Activated CD4-positive, alpha-beta T cell treated with anti-CD3 and anti-CD28 coated beads, Interleukin-2, amount 10 ng/mL, durations not matched to agents 7 days and 5 days (primary cell): ENCODE results near the gene R3HCC1L. TPM values are rescaled to one million over a fixed set of nuclear protein-coding genes. Genes with fewer than 3 reads are reported as not detected.
"Not testable (repeated sequence)": the region's sequence is repeated elsewhere in the genome, so short reads cannot be mapped to it uniquely, and the experiment has no call there.

Experiments used
- CTCF ChIA-PET: fragments of 350-600 bp; sonication (Branson Sonifier 250); formaldehyde crosslinking; loops from one replicate; lab custom pipeline; 2021; ENCODE audit warnings: antibody characterized with exemption; lab: Charles Lee
- POLR2A ChIA-PET: fragments of 350-600 bp; sonication (Branson Sonifier 250); formaldehyde crosslinking; loops from one replicate; lab custom pipeline; 2021; ENCODE audit warnings: antibody characterized with exemption; lab: Charles Lee
- DNase-seq: peaks from one replicate; pipeline ENCODE4 v3.0.0-alpha.2; 2020
- H3K27ac Mint-ChIP-seq: one replicate; pipeline ENCODE4 v1.8.0; 2021; ENCODE audit warnings: mild to moderate bottlenecking, moderate library complexity, mixed read lengths
- H3K27me3 Mint-ChIP-seq: one replicate; pipeline ENCODE4 v1.8.0; 2021; ENCODE audit warnings: mixed read lengths
- H3K36me3 Mint-ChIP-seq: one replicate; pipeline ENCODE4 v1.8.0; 2021; ENCODE audit warnings: low read depth, mixed read lengths
- H3K4me1 Mint-ChIP-seq: one replicate; pipeline ENCODE4 v1.8.0; 2021; ENCODE audit warnings: mixed read lengths
- H3K4me3 Mint-ChIP-seq: one replicate; pipeline ENCODE4 v1.8.0; 2021; ENCODE audit warnings: mild to moderate bottlenecking, moderate library complexity, mixed read lengths
- H3K9me3 Mint-ChIP-seq: one replicate; pipeline ENCODE4 v1.8.0; 2021; ENCODE audit warnings: mixed read lengths
- total RNA-seq, 2 experiments: library from RNA; stranded (reverse); gene quantifications; one replicate each; pipeline ENCODE4 v1.2.3, GENCODE V29; 2021

The R3HCC1L gene
- total RNA-seq, 2 experiments from 2014 or later = 18.0 to 18.7 TPM

- H3K36me3 Mint-ChIP-seq = peaks cover 33% of the 10 kb centered on the region
- CTCF ChIA-PET, H3K27me3 Mint-ChIP-seq, H3K9me3 Mint-ChIP-seq, DNase-seq, H3K27ac Mint-ChIP-seq, H3K4me3 Mint-ChIP-seq, POLR2A ChIA-PET: not testable (repeated sequence)
- H3K4me1 Mint-ChIP-seq = peaks cover 66% of the 10 kb centered on the region
Measured at GRCh38 chr10:98136775-98137174, 2.3 kb downstream of the R3HCC1L start.

GRCh38 chr10:98138031-98138430, 3.6 kb downstream of the R3HCC1L start:
- H3K27ac Mint-ChIP-seq = peak overlapping the region; percentile 10
- DNase-seq = no peak
- peak overlapping the region; percentile 1 for H3K4me3 Mint-ChIP-seq
- ChIA-PET POLR2A (no interaction called here), CTCF (interaction anchor here (1.2 kb wide), 1 partner anchor 13 kb away, joined by 4 read pairs; no protein-coding TSS in a partner anchor)
- no peaks in the 10 kb centered on the region for H3K27me3 Mint-ChIP-seq
- H3K4me1 Mint-ChIP-seq = peaks cover 68% of the 10 kb centered on the region
- peaks cover 2% of the 10 kb centered on the region for H3K9me3 Mint-ChIP-seq
- H3K36me3 Mint-ChIP-seq = peaks cover 32% of the 10 kb centered on the region

- Mint-ChIP-seq H3K4me1 (peaks cover 56% of the 10 kb centered on the region), H3K36me3 (peaks cover 29% of the 10 kb centered on the region), H3K4me3 (no peak overlapping the region), H3K27me3 (no peaks in the 10 kb centered on the region), H3K9me3 (no peaks in the 10 kb centered on the region), H3K27ac (no peak overlapping the region)
- ChIA-PET POLR2A (no interaction called here), CTCF (interaction anchor here (1.0 to 1.1 kb wide), 2 partner anchors 31 to 63 kb away, joined by 3 read pairs; no protein-coding TSS in a partner anchor)
- no peak for DNase-seq
Measured at GRCh38 chr10:98139431-98139830, 5.0 kb downstream of the R3HCC1L start.

- peaks cover 8% of the 10 kb centered on the region for H3K9me3 Mint-ChIP-seq
- H3K4me1 Mint-ChIP-seq = peaks cover 42% of the 10 kb centered on the region
- H3K36me3 Mint-ChIP-seq = peaks cover 27% of the 10 kb centered on the region
- CTCF ChIA-PET = interaction anchor here (1.3 kb wide), 1 partner anchor 7 kb away, joined by 3 read pairs; the partner anchor contains the start of gene R3HCC1L
- no peaks in the 10 kb centered on the region for H3K27me3 Mint-ChIP-seq
- POLR2A ChIA-PET = no interaction called here
- no peak overlapping the region for H3K4me3 Mint-ChIP-seq
- no peak for DNase-seq
- no peak overlapping the region for H3K27ac Mint-ChIP-seq
Measured at GRCh38 chr10:98141484-98142073, 7.1 kb downstream of the R3HCC1L start.

- Mint-ChIP-seq H3K4me1 (peaks cover 21% of the 10 kb centered on the region), H3K27ac (no peak overlapping the region), H3K9me3 (peaks cover 39% of the 10 kb centered on the region), H3K27me3 (no peaks in the 10 kb centered on the region), H3K4me3 (no peak overlapping the region), H3K36me3 (peaks cover 44% of the 10 kb centered on the region)
- ChIA-PET POLR2A (no interaction called here), CTCF (no interaction called here)
- DNase-seq = no peak
Measured at GRCh38 chr10:98144985-98145384, 10.5 kb downstream of the R3HCC1L start.

- ChIA-PET POLR2A (no interaction called here), CTCF (interaction anchor here (0.7 to 1.6 kb wide), 2 partner anchors 20 kb away, joined by 3 read pairs; no protein-coding TSS in a partner anchor)
- H3K9me3 Mint-ChIP-seq = peaks cover 50% of the 10 kb centered on the region
- H3K27ac Mint-ChIP-seq = no peak overlapping the region
- peaks cover 64% of the 10 kb centered on the region for H3K36me3 Mint-ChIP-seq
- DNase-seq = no peak
- no peak overlapping the region for H3K4me3 Mint-ChIP-seq
- H3K4me1 Mint-ChIP-seq = peaks cover 4% of the 10 kb centered on the region
- H3K27me3 Mint-ChIP-seq = no peaks in the 10 kb centered on the region
Measured at GRCh38 chr10:98149858-98150257, 15.4 kb downstream of the R3HCC1L start.

- Mint-ChIP-seq H3K9me3 (peaks cover 48% of the 10 kb centered on the region), H3K4me3 (no peak overlapping the region), H3K36me3 (peaks cover 62% of the 10 kb centered on the region), H3K27me3 (no peaks in the 10 kb centered on the region), H3K4me1 (peaks cover 4% of the 10 kb centered on the region), H3K27ac (no peak overlapping the region)
- DNase-seq = no peak
- CTCF ChIA-PET = interaction anchor here (0.7 to 1.6 kb wide), 3 partner anchors 13 to 21 kb away, joined by 3 to 4 read pairs (median 3); no protein-coding TSS in a partner anchor
- POLR2A ChIA-PET = no interaction called here
Measured at GRCh38 chr10:98150544-98150943, 16.1 kb downstream of the R3HCC1L start.

- DNase-seq, H3K27ac Mint-ChIP-seq, POLR2A ChIA-PET, H3K27me3 Mint-ChIP-seq, CTCF ChIA-PET, H3K4me1 Mint-ChIP-seq, H3K4me3 Mint-ChIP-seq: not testable (repeated sequence)
- H3K36me3 Mint-ChIP-seq = peaks cover 62% of the 10 kb centered on the region
- peaks cover 34% of the 10 kb centered on the region for H3K9me3 Mint-ChIP-seq
Measured at GRCh38 chr10:98152778-98153177, 18.3 kb downstream of the R3HCC1L start.

- H3K4me3 Mint-ChIP-seq, POLR2A ChIA-PET, DNase-seq, H3K4me1 Mint-ChIP-seq, H3K27ac Mint-ChIP-seq, H3K27me3 Mint-ChIP-seq: not testable (repeated sequence)
- CTCF ChIA-PET = interaction anchor here (0.6 kb wide), 1 partner anchor 11 kb away, joined by 3 read pairs; no protein-coding TSS in a partner anchor
- peaks cover 62% of the 10 kb centered on the region for H3K36me3 Mint-ChIP-seq
- H3K9me3 Mint-ChIP-seq = peaks cover 29% of the 10 kb centered on the region
Measured at GRCh38 chr10:98153213-98153958, 18.9 kb downstream of the R3HCC1L start.

- POLR2A ChIA-PET = no interaction called here
- no peak overlapping the region for H3K27ac Mint-ChIP-seq
- H3K36me3 Mint-ChIP-seq = peaks cover 59% of the 10 kb centered on the region
- no peaks in the 10 kb centered on the region for H3K27me3 Mint-ChIP-seq
- H3K9me3 Mint-ChIP-seq = peaks cover 23% of the 10 kb centered on the region
- H3K4me3 Mint-ChIP-seq = no peak overlapping the region
- no peaks in the 10 kb centered on the region for H3K4me1 Mint-ChIP-seq
- CTCF ChIA-PET = interaction anchor here (0.6 kb wide), 1 partner anchor 12 kb away, joined by 3 read pairs; no protein-coding TSS in a partner anchor
- no peak for DNase-seq
Measured at GRCh38 chr10:98154076-98154475, 19.6 kb downstream of the R3HCC1L start.

- no peaks in the 10 kb centered on the region for H3K4me1 Mint-ChIP-seq
- no peak for DNase-seq
- H3K27ac Mint-ChIP-seq = no peak overlapping the region
- H3K9me3 Mint-ChIP-seq = no peaks in the 10 kb centered on the region
- no peak overlapping the region for H3K4me3 Mint-ChIP-seq
- H3K27me3 Mint-ChIP-seq = no peaks in the 10 kb centered on the region
- ChIA-PET POLR2A (no interaction called here), CTCF (no interaction called here)
- H3K36me3 Mint-ChIP-seq = peaks cover 33% of the 10 kb centered on the region
Measured at GRCh38 chr10:98158576-98158975, 24.1 kb downstream of the R3HCC1L start.

- H3K4me1 Mint-ChIP-seq = peaks cover 2% of the 10 kb centered on the region
- no peaks in the 10 kb centered on the region for H3K9me3 Mint-ChIP-seq
- no peak overlapping the region for H3K27ac Mint-ChIP-seq
- H3K27me3 Mint-ChIP-seq = no peaks in the 10 kb centered on the region
- H3K4me3 Mint-ChIP-seq = no peak overlapping the region
- CTCF ChIA-PET = no interaction called here
- peaks cover 30% of the 10 kb centered on the region for H3K36me3 Mint-ChIP-seq
- POLR2A ChIA-PET = no interaction called here
- DNase-seq = no peak
Measured at GRCh38 chr10:98163941-98164340, 29.5 kb downstream of the R3HCC1L start.

- no peaks in the 10 kb centered on the region for H3K27me3 Mint-ChIP-seq
- H3K9me3 Mint-ChIP-seq = no peaks in the 10 kb centered on the region
- ChIA-PET POLR2A (no interaction called here), CTCF (no interaction called here)
- H3K4me1 Mint-ChIP-seq = peaks cover 3% of the 10 kb centered on the region
- H3K27ac Mint-ChIP-seq = no peak overlapping the region
- no peak for DNase-seq
- H3K4me3 Mint-ChIP-seq = no peak overlapping the region
- H3K36me3 Mint-ChIP-seq = peaks cover 25% of the 10 kb centered on the region
Measured at GRCh38 chr10:98167191-98167590, 32.7 kb downstream of the R3HCC1L start.
